Mucosa of stomach (tissue), 1 donor: ENCODE measurements around the gene VAPA.

Experiments
- H3K27me3 ChIP-seq: one replicate; pipeline ENCODE4 v1.7.0; 2013; ENCODE audit warnings: mild to moderate bottlenecking, low read length; ENCODE audit not compliant: control insufficient read depth, insufficient read depth
- H3K36me3 ChIP-seq: one replicate; pipeline ENCODE4 v1.7.0; 2013; ENCODE audit warnings: low read length; ENCODE audit not compliant: control insufficient read depth, insufficient read depth
- H3K4me1 ChIP-seq: one replicate; pipeline ENCODE4 v1.7.0; 2013; ENCODE audit warnings: mild to moderate bottlenecking, low read length; ENCODE audit not compliant: control insufficient read depth, insufficient read depth
- H3K4me3 ChIP-seq: one replicate; pipeline ENCODE4 v1.7.0; 2013; ENCODE audit warnings: low read length
- H3K9ac ChIP-seq: one replicate; pipeline ENCODE4 v1.7.0; 2013; ENCODE audit warnings: mild to moderate bottlenecking, low read length, moderate library complexity
- H3K9me3 ChIP-seq: one replicate; pipeline ENCODE4 v1.7.0; 2013; ENCODE audit warnings: mild to moderate bottlenecking, low read length, moderate library complexity; ENCODE audit not compliant: control insufficient read depth
- donor health status: Pancreatic carcinoma.

The VAPA gene

DNA sequence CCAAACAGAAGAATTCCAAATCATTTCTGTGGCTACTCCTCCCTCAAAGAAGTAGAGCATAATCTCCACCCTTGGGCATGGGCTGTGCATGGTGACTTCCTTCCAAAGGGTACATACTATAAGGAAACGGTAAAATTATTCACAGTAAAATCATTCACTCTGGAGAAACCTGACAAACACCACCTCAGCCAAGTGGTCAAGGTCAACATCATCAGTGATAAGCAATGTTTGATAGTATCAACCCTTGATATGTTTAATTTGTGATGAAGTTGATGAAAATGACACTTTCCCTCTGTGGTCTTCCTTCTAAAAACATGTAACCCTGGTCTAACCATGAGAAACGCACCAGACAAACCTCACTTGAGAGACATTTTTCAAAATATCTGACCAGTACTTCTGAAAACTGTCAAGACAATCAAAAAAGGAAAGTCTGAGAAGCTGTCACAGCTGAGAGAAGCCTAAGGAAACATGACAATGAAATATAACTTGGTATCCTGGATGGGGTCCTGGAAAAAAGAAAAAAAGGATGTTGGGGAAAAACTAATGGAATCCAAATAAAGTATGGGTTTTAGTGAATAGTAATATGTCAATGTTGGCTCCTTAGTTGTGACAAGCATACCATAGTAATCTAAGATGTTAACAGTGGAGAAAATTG lies 37.5 kb upstream of the VAPA start:
- no peak overlapping the region for H3K4me3 ChIP-seq
- peaks cover 12% of the 10 kb centered on the region for H3K4me1 ChIP-seq
- no peak overlapping the region for H3K9ac ChIP-seq
- H3K9me3 ChIP-seq = no peaks in the 10 kb centered on the region
- no peaks in the 10 kb centered on the region for H3K36me3 ChIP-seq
- no peaks in the 10 kb centered on the region for H3K27me3 ChIP-seq

DNA sequence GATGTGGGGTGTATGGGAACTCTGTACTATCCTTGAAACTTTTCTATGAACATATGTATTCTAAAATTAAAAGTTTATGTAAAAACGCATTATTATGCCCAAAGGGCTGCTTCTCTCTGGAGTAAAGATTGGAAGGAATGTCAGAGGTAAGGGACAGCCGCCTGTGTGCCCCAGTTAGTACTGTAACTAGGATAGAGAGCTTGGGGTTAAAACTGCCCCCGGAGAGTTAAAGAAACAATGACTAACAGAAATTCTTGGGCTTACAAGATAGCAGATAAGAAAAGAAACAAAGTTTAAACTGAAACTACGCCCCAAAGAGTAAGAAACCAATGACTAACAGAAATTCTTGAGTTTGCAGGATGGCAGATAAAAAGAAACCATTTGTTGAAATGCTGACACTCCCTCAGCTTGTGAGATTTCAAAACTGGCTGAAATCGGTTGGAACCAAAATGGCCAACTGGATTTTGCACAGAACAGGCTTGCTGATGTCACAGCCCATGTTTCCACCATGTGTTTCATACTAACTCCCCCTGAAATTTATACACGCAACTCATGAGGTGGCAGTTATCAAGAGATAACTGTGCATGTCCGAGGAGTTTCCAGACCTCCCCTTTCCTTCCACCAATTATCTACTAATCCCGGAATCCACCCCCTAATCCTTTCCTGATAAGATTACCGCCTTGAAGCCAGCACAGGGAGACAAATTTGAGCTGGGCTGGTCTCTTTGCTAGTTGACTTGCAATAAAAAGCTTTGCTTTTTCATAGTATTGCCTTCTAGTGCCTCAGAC lies 36.8 kb upstream of the VAPA start:
- Histone ChIP-seq H3K4me1 (peaks cover 12% of the 10 kb centered on the region), H3K27me3 (no peaks in the 10 kb centered on the region), H3K36me3 (no peaks in the 10 kb centered on the region), H3K9me3 (no peaks in the 10 kb centered on the region), H3K4me3 (no peak overlapping the region), H3K9ac (peak overlapping the region; percentile 61)

DNA sequence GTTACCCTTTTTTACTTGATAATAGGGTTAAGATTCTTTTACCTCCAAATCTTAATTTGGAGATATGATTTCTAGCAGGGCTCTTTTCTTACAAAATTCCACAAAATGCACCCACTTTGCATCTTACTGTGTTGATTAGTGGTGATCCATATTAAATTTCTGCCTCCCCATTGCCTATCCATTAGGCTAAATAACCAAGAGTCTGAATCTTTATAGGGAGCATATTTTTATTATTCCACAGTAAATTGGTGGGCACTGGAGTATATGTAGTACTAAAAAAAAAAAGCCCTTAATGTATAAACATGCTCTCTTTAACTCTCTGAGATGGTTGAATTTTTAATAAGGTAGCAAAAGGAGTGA lies 36.2 kb upstream of the VAPA start:
- Histone ChIP-seq H3K27me3 (no peaks in the 10 kb centered on the region), H3K9ac (peak overlapping the region; percentile 61), H3K4me3 (no peak overlapping the region), H3K4me1 (peaks cover 12% of the 10 kb centered on the region), H3K36me3 (no peaks in the 10 kb centered on the region), H3K9me3 (no peaks in the 10 kb centered on the region)

DNA sequence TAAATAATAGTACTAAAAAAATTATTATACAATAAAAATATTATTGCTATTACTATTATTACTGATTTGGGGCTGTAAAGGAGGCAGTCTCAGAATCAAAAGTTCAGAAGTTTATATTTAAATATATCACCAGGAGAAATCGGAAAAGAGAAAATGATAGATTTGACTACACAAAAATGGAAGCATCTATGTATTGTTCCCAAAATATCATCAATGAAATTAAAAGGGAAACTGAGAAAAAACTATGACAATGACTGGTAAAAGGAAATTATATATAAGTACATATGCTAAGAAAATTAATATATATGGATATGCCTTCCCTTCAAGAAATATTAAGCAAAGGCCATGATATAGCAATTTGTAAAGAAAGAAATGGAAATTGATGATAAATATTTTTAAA lies 35.7 kb upstream of the VAPA start:
- H3K9ac ChIP-seq = no peak overlapping the region
- H3K27me3 ChIP-seq = no peaks in the 10 kb centered on the region
- no peaks in the 10 kb centered on the region for H3K9me3 ChIP-seq
- H3K4me3 ChIP-seq = no peak overlapping the region
- peaks cover 12% of the 10 kb centered on the region for H3K4me1 ChIP-seq
- H3K36me3 ChIP-seq = no peaks in the 10 kb centered on the region

DNA sequence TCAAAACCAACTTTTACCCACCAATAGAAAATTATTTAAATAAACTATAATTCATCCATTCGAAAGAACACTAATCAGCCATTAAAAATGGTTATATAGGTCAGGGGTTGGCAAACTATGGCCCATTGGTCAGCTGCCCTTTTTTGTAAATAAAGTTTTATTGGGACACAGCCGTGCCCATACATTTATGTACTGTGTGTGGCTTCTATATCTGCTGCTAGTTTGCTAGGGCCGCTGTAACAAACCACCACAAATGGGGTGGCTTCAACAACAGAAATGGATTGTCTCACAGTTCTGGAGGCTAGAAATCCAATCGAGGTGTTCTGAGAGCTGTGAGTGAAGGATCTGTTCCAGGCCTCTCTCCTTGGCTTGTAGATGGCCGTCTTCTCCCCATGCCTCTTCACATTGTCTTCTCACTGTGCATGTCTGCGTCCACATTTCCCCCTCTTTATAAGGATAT lies 35.0 kb upstream of the VAPA start:
- peaks cover 12% of the 10 kb centered on the region for H3K4me1 ChIP-seq
- H3K9me3 ChIP-seq = no peaks in the 10 kb centered on the region
- no peaks in the 10 kb centered on the region for H3K27me3 ChIP-seq
- no peaks in the 10 kb centered on the region for H3K36me3 ChIP-seq
- H3K4me3 ChIP-seq = no peak overlapping the region
- no peak overlapping the region for H3K9ac ChIP-seq

DNA sequence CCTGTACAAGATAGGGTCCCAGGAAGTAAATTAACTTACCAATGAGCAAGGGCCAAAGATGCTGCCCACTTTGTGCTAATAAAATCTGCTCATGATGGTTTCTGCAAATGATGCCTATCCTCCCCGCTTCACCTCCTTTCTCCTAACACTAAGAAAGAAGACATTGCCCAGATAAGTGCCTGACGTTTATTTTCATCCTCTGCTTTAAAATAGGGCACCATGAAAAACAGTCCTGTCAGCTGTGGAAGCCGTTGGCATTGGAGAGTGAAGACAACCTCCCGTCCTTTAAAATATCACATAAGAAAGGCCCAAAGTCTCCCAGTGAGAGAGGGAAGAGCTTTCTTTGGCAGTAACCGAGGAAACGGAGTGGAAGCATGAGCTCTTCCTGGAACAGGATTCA lies 29.7 kb upstream of the VAPA start:
- no peaks in the 10 kb centered on the region for H3K36me3 ChIP-seq
- no peaks in the 10 kb centered on the region for H3K4me1 ChIP-seq
- no peaks in the 10 kb centered on the region for H3K27me3 ChIP-seq
- no peak overlapping the region for H3K9ac ChIP-seq
- no peaks in the 10 kb centered on the region for H3K9me3 ChIP-seq
- no peak overlapping the region for H3K4me3 ChIP-seq

DNA sequence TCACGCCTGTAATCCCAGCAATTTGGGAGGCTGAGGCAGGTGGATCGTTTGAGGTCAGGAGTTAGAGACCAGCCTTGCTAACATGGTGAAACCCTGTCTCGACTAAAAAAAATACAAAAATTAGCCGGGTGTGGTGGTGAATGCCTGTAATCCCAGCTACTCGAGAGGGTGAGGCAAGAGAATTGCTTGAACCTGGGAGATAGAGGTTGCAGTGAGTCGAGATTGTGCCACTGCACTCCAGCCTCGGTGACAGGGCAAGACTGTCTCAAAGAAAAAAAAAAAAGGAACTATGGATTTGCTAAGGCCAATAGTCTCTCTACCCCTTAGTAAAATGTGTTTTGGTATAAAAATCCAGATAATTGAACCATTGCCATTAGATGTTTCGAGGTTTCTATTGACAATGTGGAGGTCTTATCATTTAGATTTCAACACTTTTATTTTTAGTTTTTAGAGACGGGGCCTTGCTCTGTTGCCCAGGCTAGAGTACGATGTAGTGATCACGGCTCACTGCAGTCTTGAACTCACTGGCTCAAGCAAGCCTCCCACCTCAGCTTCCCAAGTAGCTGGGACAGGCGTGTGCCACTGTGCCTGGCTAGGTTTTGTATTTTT lies 29.2 kb upstream of the VAPA start:
- no peaks in the 10 kb centered on the region for H3K27me3 ChIP-seq

DNA sequence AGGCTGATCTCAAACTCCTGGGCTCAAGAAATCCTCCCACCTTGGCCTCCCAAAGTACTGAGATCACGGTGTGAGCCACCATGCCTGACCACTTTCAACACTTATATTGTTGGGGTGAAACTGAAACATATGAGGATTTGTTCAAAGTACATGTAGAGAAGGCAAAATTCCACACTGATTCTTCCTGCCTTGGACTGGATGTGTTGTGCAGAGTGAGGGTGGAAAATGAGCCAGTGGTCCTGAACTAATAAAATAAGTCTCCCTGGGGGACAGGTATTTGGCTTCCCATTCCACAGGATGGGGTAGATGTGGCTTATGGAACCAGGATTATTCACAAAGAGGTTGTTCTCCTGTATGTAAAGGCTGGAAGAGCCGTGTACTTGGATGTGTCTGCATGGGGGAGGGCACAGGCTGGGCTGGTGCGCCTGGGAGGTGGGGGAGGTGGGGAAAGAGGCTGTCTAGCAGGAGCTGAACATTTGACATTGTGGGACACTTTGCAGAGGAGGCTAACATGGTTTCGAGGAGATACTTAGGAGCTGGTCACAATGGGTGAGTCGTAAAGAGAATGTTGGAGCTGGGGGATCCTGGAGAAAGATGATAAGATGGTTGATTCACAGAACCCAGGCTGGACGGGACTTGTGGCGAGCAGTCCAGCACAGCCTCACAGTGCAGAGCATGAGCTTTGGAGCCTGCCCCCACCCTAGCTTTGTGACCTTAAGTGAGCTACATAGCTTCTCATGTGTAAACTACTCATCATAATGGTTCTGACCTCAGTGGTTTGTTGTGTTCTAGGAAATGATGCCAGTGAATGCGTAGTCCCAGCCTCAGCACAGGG lies 28.4 kb upstream of the VAPA start, which contains the start of gene TXNDC2:
TSS of gene TXNDC2 (plus strand) at position 804 of the 835 bp plus-strand sequence. CDS start 708 bp downstream, outside the sequence.
- no peaks in the 10 kb centered on the region for H3K9me3 ChIP-seq
- H3K27me3 ChIP-seq = no peaks in the 10 kb centered on the region
- H3K36me3 ChIP-seq = no peaks in the 10 kb centered on the region
- H3K9ac ChIP-seq = no peak within 1 kb of the TSS
- H3K4me1 ChIP-seq = no peaks in the 10 kb centered on the region
- H3K4me3 ChIP-seq = no peak within 1 kb of the TSS

More for the DNA sequence above, 29.2 kb upstream of the VAPA start:
- Histone ChIP-seq H3K9ac (no peak overlapping the region), H3K4me1 (no peaks in the 10 kb centered on the region), H3K4me3 (no peak overlapping the region), H3K36me3 (no peaks in the 10 kb centered on the region), H3K9me3 (no peaks in the 10 kb centered on the region)

DNA sequence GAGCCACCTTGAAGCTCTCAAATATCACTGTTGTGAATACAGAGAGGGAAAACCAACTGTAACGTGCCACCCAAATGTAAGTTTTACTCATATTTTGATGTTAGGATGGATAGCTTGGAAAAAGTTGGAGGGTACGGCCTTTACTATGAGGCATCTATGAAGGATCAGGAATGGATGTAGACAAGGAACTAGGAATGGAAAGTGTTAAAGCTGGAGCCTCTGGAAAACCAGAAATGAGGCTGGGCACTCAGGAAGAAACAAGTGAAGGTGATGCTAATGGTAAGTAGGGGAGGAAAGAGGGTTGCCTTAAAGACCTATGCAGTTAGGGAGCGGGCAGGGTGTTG lies 27.8 kb upstream of the VAPA start:
- Histone ChIP-seq H3K4me1 (no peaks in the 10 kb centered on the region), H3K9ac (no peak overlapping the region), H3K27me3 (no peaks in the 10 kb centered on the region), H3K9me3 (no peaks in the 10 kb centered on the region), H3K4me3 (no peak overlapping the region), H3K36me3 (no peaks in the 10 kb centered on the region)

DNA sequence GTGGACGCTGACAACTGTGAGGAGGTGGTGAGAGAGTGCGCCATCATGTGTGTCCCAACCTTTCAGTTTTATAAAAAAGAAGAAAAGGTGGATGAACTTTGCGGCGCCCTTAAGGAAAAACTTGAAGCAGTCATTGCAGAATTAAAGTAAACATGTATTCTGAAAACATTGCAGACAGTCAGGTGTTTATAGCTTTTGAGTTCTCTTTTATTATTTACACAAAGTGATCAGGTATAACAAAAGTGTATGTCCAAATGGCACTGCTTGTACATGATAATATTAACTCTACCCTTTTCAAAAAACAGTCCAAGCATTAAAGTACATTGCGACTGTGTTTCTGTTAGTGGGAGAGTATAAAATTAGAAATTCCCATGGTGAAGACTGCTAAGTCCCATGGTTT lies 25.8 kb upstream of the VAPA start:
- Histone ChIP-seq H3K27me3 (no peaks in the 10 kb centered on the region), H3K36me3 (no peaks in the 10 kb centered on the region), H3K4me3 (no peak overlapping the region), H3K4me1 (no peaks in the 10 kb centered on the region), H3K9me3 (no peaks in the 10 kb centered on the region), H3K9ac (no peak overlapping the region)

DNA sequence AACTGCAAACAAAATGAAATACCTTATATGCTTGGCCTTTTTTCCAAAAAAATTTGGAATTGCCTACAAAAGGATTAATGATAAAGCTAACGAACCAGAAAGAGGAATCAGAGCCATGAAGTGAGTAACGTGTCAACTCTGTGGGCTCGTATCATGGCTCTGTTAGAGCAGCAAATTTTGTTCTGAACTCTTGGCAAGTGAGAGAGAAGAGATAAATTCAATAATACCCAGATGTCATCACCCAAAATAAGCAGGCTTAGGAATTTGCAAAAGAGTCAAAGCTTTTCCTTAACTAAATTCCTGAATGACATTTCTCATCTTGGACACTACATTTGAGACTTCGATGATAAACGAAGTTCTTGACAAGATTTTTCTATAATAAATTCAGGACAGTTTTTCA lies 23.6 kb upstream of the VAPA start:
- Histone ChIP-seq H3K27me3 (no peaks in the 10 kb centered on the region), H3K36me3 (no peaks in the 10 kb centered on the region), H3K4me3 (no peak overlapping the region), H3K4me1 (no peaks in the 10 kb centered on the region), H3K9me3 (no peaks in the 10 kb centered on the region), H3K9ac (no peak overlapping the region)

DNA sequence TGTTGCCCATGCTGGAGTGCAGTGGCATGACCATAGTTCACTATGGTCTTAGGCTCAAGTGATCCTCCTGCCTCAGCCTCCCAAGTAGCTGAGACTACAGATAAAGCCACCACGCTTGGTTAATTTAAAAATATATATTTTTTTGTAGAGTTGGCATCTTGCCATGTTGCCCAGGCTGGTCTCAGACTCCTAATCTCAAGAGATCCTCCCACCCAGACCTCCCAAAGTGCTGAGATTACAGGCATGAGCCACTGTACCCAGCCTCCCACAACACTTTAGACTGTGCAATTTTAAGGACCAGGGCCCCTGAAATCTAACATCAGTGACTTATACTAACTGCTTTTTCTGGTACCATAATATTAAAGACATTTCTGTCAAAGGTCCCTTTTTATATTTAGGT lies 22.9 kb upstream of the VAPA start:
- no peaks in the 10 kb centered on the region for H3K27me3 ChIP-seq
- H3K9ac ChIP-seq = no peak overlapping the region
- no peaks in the 10 kb centered on the region for H3K9me3 ChIP-seq
- H3K4me3 ChIP-seq = no peak overlapping the region
- H3K4me1 ChIP-seq = no peaks in the 10 kb centered on the region
- H3K36me3 ChIP-seq = no peaks in the 10 kb centered on the region
